ENCODE results near the gene RTP2.

- TF ChIP-seq ZNF121 (tag by site-specific recombination; IDR thresholded peaks at IDR 0.05) (no peak), CTCF (tag by site-specific recombination; IDR thresholded peaks at IDR 0.05) (no peak), ZNF223 (tag by site-specific recombination; IDR thresholded peaks at IDR 0.05) (no peak), ZNF514 (tag by site-specific recombination; IDR thresholded peaks at IDR 0.05) (no peak), SP2 (tag by site-specific recombination; IDR thresholded peaks at IDR 0.05) (no peak)
- TF ChIP-seq, protein P1, sequence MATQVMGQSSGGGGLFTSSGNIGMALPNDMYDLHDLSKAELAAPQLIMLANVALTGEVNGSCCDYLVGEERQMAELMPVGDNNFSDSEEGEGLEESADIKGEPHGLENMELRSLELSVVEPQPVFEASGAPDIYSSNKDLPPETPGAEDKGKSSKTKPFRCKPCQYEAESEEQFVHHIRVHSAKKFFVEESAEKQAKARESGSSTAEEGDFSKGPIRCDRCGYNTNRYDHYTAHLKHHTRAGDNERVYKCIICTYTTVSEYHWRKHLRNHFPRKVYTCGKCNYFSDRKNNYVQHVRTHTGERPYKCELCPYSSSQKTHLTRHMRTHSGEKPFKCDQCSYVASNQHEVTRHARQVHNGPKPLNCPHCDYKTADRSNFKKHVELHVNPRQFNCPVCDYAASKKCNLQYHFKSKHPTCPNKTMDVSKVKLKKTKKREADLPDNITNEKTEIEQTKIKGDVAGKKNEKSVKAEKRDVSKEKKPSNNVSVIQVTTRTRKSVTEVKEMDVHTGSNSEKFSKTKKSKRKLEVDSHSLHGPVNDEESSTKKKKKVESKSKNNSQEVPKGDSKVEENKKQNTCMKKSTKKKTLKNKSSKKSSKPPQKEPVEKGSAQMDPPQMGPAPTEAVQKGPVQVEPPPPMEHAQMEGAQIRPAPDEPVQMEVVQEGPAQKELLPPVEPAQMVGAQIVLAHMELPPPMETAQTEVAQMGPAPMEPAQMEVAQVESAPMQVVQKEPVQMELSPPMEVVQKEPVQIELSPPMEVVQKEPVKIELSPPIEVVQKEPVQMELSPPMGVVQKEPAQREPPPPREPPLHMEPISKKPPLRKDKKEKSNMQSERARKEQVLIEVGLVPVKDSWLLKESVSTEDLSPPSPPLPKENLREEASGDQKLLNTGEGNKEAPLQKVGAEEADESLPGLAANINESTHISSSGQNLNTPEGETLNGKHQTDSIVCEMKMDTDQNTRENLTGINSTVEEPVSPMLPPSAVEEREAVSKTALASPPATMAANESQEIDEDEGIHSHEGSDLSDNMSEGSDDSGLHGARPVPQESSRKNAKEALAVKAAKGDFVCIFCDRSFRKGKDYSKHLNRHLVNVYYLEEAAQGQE (tag by site-specific recombination; IDR thresholded peaks at IDR 0.05): no peak
Observed at GRCh38 chr3:187662848-187663409, 39.4 kb downstream of the RTP2 start.
